Measurements from ENCODE around the gene UPF2. TPM values are rescaled to one million over a fixed set of nuclear protein-coding genes. Genes with fewer than 3 reads are reported as not detected.

Gene UPF2
- total and polyA plus RNA-seq, 5 donors from 2014 or later: 5.5 to 29.9 (median 10.6) TPM

DNA sequence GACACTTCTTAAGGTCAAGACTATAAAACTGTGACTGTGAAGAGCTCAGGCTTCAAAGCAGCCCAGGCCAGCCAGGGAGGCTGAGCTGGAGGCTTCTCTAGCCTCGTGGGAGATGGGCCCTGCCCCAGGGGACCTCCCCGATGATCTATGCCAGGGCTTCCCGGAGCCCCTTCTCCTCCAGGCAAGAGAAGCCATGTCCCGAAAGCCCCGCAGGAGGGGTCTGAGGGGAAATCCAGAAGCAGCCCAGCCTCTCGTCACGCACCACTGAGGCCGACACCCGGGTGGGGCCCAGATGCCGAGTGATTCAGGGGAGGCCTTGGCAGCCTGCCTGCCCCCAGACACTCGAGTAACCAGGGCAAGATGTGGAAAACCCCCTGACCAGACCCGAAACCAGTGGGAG lies 155.8 kb downstream of the UPF2 start:
- ATAC-seq (ENCODE audit: low read depth in 2 of 2): no peak
- H3K27me3 Mint-ChIP-seq: no peaks in the 10 kb centered on the region
- no peaks in the 10 kb centered on the region for H3K9me3 Mint-ChIP-seq

DNA sequence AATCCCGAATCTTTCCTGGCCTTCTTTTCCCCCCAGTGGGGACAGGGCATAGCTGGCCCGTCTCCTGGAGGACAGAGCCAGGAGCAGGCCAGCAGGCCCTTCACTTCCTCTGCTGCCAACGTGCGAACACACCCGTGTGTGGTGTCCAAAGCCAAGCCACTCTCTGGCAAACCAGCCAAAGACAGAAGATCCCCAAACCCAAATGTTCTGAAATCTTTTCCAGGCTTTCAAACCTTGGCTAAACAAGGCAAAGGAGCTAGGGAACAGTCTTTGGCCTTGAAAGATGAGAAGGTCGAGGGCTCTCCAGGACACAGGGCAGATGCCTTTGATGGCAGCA lies 156.5 kb downstream of the UPF2 start:
- Mint-ChIP-seq H3K27ac (no peak overlapping the region), H3K36me3 (no peaks in the 10 kb centered on the region), H3K4me3 (no peak overlapping the region), H3K9me3 (no peaks in the 10 kb centered on the region), H3K27me3 (no peaks in the 10 kb centered on the region), H3K4me1 (peaks cover 0 to 4% (median 2%) of the 10 kb centered on the region in 4 donors)
- Histone ChIP-seq H3K9me3 (ENCODE audit: control insufficient read depth in 2 of 2, low read length in 2 of 2) (no peaks in the 10 kb centered on the region), H3K27me3 (ENCODE audit: control insufficient read depth, insufficient read depth, low read length) (no peaks in the 10 kb centered on the region), H3K27ac (ENCODE audit: insufficient read depth, low read length, poor library complexity, severe bottlenecking) (no peak overlapping the region), H3K4me3 (ENCODE audit: low read depth, low read length) (no peak overlapping the region), H3K4me1 (ENCODE audit: control insufficient read depth, insufficient read depth, low read length, poor library complexity, severe bottlenecking) (no peaks in the 10 kb centered on the region), H3K36me3 (ENCODE audit: control insufficient read depth, insufficient read depth, low read length) (no peaks in the 10 kb centered on the region)
- DNase-seq: no peak
- ATAC-seq (ENCODE audit: low read depth in 2 of 2): no peak

More for the DNA sequence above, 155.8 kb downstream of the UPF2 start:
- H3K4me1 Mint-ChIP-seq: peaks cover 0 to 4% (median 2%) of the 10 kb centered on the region in 4 donors
- H3K36me3 ChIP-seq (ENCODE audit: control insufficient read depth, insufficient read depth, low read length): no peaks in the 10 kb centered on the region
- H3K4me3 ChIP-seq (ENCODE audit: low read depth, low read length): no peak overlapping the region
- H3K27ac Mint-ChIP-seq: no peak overlapping the region
- H3K4me1 ChIP-seq (ENCODE audit: control insufficient read depth, insufficient read depth, low read length, poor library complexity, severe bottlenecking): no peaks in the 10 kb centered on the region
- H3K27ac ChIP-seq (ENCODE audit: insufficient read depth, low read length, poor library complexity, severe bottlenecking): no peak overlapping the region
- no peaks in the 10 kb centered on the region for H3K36me3 Mint-ChIP-seq
- H3K27me3 ChIP-seq (ENCODE audit: control insufficient read depth, insufficient read depth, low read length): no peaks in the 10 kb centered on the region
- no peak overlapping the region for H3K4me3 Mint-ChIP-seq
- no peak for DNase-seq
- no peaks in the 10 kb centered on the region for H3K9me3 ChIP-seq (ENCODE audit: control insufficient read depth in 2 of 2, low read length in 2 of 2)

DNA sequence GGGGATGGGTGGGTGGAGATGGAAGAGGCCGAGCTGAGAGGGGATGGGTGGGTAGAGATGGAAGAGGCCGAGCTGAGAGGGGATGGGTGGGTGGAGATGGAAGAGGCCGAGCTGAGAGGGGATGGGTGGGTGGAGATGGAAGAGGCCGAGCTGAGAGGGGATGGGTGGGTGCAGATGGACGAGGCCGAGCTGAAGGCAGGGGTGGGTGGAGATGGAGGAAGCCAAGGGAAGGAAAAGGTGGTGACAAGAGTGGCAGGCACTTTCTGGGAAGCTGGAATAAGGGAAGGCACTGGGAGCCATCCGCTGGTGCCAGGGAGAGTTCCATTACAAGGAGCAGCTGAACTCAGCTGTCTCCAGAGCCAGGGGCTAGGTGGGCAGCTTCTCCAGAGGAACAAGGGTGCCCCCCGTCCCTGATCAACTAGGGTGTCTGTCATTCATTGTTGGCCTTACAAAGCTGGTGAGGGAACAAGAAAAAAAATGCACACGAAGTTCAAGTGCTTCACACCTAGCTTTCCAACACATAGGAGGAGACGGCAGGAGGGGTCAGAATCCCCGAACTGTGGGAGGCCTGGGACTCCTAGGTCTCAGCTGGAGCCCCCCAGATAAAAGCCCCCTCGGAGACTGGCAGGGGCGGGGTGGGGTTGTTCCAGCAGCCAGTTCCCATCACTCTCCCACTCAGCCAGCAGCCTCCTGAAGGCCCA lies 157.0 kb downstream of the UPF2 start:
- H3K27me3 Mint-ChIP-seq: no peaks in the 10 kb centered on the region
- DNase-seq (no peak), ATAC-seq (ENCODE audit: low read depth in 2 of 2) (no peak)
- Histone ChIP-seq H3K27me3 (ENCODE audit: control insufficient read depth, insufficient read depth, low read length) (no peaks in the 10 kb centered on the region), H3K4me1 (ENCODE audit: control insufficient read depth, insufficient read depth, low read length, poor library complexity, severe bottlenecking) (no peaks in the 10 kb centered on the region), H3K27ac (ENCODE audit: insufficient read depth, low read length, poor library complexity, severe bottlenecking) (no peak overlapping the region), H3K36me3 (ENCODE audit: control insufficient read depth, insufficient read depth, low read length) (no peaks in the 10 kb centered on the region), H3K9me3 (ENCODE audit: control insufficient read depth in 2 of 2, low read length in 2 of 2) (no peaks in the 10 kb centered on the region), H3K4me3 (ENCODE audit: low read depth, low read length) (no peak overlapping the region)
- no peak overlapping the region for H3K27ac Mint-ChIP-seq
- no peaks in the 10 kb centered on the region for H3K9me3 Mint-ChIP-seq
- peaks cover 0 to 4% (median 2%) of the 10 kb centered on the region in 4 donors for H3K4me1 Mint-ChIP-seq
- H3K36me3 Mint-ChIP-seq: no peaks in the 10 kb centered on the region
- H3K4me3 Mint-ChIP-seq: no peak overlapping the region

DNA sequence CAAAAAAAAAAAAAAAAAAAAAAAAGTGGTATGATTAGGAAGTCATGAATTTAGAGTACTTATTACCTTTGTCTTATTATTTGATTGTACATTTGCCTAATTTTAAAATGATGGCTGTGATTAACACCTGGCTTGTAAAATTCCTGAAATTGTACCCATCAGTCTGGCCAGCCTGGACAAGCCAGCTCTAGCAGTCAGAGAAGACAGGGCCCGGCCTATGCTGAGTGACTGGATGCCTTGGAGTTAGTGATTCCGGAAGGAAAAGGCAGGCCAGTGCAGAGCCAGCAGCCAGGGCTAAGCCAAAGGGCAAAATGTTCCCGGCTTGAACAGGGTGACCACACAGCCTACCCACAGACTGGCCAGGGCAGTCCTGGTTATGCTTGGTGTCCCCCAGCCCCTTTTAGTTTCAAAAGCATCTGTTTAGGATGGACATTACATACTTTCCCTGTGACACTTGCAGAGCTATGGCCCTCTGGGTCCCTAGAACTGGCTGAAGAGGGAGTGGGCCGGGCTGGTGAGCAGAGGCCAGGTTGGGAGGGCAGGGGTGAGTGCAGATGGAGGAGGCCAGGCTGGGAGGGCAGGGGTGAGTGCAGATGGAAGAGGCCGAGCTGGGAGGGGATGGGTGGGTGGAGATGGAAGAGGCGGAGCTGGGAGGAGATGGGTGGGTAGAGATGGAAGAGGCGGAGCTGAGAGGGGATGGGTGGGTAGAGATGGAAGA lies 157.7 kb downstream of the UPF2 start:
- Histone ChIP-seq H3K9me3 (ENCODE audit: control insufficient read depth in 2 of 2, low read length in 2 of 2) (no peaks in the 10 kb centered on the region), H3K27ac (ENCODE audit: insufficient read depth, low read length, poor library complexity, severe bottlenecking) (no peak overlapping the region), H3K4me3 (ENCODE audit: low read depth, low read length) (no peak overlapping the region), H3K27me3 (ENCODE audit: control insufficient read depth, insufficient read depth, low read length) (no peaks in the 10 kb centered on the region), H3K36me3 (ENCODE audit: control insufficient read depth, insufficient read depth, low read length) (no peaks in the 10 kb centered on the region), H3K4me1 (ENCODE audit: control insufficient read depth, insufficient read depth, low read length, poor library complexity, severe bottlenecking) (no peaks in the 10 kb centered on the region)
- Mint-ChIP-seq H3K27me3 (no peaks in the 10 kb centered on the region), H3K36me3 (no peaks in the 10 kb centered on the region), H3K4me3 (no peak overlapping the region), H3K9me3 (no peaks in the 10 kb centered on the region), H3K4me1 (peaks cover 0 to 4% (median 2%) of the 10 kb centered on the region in 4 donors), H3K27ac (no peak overlapping the region)
- ATAC-seq (ENCODE audit: low read depth in 2 of 2) (no peak), DNase-seq (no peak)

DNA sequence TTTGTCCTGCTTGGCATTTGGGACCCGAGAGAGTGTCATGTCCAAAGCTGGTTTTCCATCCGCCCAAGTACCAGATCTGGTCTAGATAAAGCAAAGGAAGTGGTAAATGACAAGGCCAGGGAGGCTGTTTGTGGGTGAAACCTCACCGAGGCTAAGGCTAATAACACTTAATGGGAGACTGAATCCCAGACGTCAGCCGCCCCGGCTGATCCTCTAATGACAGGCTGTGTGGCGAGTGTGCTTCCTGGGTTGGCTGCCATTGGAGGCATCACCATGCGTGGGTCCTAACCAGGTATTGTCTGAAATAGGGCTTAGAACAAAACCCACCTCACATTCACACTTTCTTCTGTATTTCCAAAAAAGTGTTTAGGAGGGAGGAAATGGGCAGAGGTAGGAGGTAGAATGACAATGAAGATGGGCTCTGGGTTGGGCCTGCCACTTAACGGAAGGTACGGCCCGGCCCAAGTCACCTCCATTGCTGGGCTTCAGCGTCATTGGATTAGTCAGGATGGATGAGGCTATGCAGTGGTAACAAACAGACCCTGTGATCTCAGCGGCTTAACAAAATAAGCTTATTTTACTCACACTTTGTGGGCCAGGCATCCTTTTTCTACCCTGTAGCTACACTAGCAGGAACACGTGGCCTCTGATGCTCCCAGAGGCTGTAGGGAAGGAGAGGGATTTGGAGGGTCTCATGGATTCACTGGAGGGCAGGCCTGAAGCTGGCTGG lies 159.8 kb downstream of the UPF2 start:
- H3K4me1 ChIP-seq (ENCODE audit: control insufficient read depth, insufficient read depth, low read length, poor library complexity, severe bottlenecking): no peaks in the 10 kb centered on the region
- no peaks in the 10 kb centered on the region for H3K9me3 ChIP-seq (ENCODE audit: control insufficient read depth in 2 of 2, low read length in 2 of 2)
- ATAC-seq (ENCODE audit: low read depth in 2 of 2) (no peak), DNase-seq (peak in 1 of 3 donors; percentile 8)
- H3K36me3 Mint-ChIP-seq: no peaks in the 10 kb centered on the region
- H3K27ac ChIP-seq (ENCODE audit: insufficient read depth, low read length, poor library complexity, severe bottlenecking): no peak overlapping the region
- no peak overlapping the region for H3K4me3 ChIP-seq (ENCODE audit: low read depth, low read length)
- no peaks in the 10 kb centered on the region for H3K9me3 Mint-ChIP-seq
- H3K4me1 Mint-ChIP-seq: peaks cover 0 to 4% (median 2%) of the 10 kb centered on the region in 4 donors
- H3K27me3 Mint-ChIP-seq: no peaks in the 10 kb centered on the region
- no peaks in the 10 kb centered on the region for H3K36me3 ChIP-seq (ENCODE audit: control insufficient read depth, insufficient read depth, low read length)
- H3K27ac Mint-ChIP-seq: no peak overlapping the region
- H3K27me3 ChIP-seq (ENCODE audit: control insufficient read depth, insufficient read depth, low read length): no peaks in the 10 kb centered on the region
- no peak overlapping the region for H3K4me3 Mint-ChIP-seq

DNA sequence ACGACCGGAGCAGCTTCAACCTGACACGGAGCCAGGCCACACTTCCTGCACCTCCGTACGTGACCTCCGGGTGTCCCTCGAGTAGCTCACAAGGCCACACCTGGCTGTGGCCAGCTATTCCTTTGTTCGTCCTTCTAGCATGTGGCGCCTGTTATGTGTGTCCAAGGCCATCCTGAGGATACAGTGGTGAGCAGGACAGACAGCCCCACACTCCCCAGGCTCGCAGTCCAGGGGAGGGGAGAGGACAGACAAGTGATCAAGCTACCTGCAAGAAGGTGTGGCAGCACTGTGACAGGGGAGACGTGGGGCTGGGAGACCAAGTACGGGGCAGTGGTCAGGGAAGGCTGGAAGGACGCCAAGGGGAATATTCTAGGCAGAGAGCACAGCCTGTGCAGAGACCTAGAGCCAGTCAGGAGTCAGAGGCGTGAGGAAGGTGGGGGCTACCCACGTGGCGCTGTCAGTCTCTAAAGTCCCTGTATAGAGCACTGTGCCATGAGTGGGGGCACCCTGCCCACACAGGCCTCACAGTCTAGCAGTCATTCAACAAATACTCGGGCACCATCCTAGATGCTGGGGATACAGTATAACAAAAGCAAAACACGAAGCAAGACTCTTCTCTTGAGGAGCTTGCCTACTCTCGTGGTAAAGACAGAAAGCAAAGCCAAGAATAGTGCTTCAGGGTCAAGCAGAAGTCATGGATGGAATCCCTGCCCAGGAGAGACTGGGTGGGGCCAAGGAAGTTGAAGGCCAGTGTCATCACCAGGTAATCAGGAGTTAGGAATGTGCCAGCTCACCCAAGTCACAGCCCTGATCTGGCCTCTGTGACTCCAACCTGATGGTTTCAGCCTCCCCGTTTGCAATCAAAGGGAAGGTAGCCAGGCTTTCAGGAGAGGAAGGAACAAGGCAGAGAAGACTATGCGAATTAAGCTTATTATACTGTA lies 160.9 kb downstream of the UPF2 start:
- no peaks in the 10 kb centered on the region for H3K27me3 ChIP-seq (ENCODE audit: control insufficient read depth, insufficient read depth, low read length)
- no peaks in the 10 kb centered on the region for H3K4me1 ChIP-seq (ENCODE audit: control insufficient read depth, insufficient read depth, low read length, poor library complexity, severe bottlenecking)
- Mint-ChIP-seq H3K9me3 (no peaks in the 10 kb centered on the region), H3K4me3 (no peak overlapping the region), H3K27ac (no peak overlapping the region), H3K4me1 (peaks cover 0 to 4% (median 2%) of the 10 kb centered on the region in 4 donors), H3K27me3 (no peaks in the 10 kb centered on the region), H3K36me3 (no peaks in the 10 kb centered on the region)
- H3K9me3 ChIP-seq (ENCODE audit: control insufficient read depth in 2 of 2, low read length in 2 of 2): no peaks in the 10 kb centered on the region
- H3K4me3 ChIP-seq (ENCODE audit: low read depth, low read length): no peak overlapping the region
- ATAC-seq (ENCODE audit: low read depth in 2 of 2): no peak
- H3K27ac ChIP-seq (ENCODE audit: insufficient read depth, low read length, poor library complexity, severe bottlenecking): no peak overlapping the region
- H3K36me3 ChIP-seq (ENCODE audit: control insufficient read depth, insufficient read depth, low read length): no peaks in the 10 kb centered on the region
- DNase-seq: no peak

DNA sequence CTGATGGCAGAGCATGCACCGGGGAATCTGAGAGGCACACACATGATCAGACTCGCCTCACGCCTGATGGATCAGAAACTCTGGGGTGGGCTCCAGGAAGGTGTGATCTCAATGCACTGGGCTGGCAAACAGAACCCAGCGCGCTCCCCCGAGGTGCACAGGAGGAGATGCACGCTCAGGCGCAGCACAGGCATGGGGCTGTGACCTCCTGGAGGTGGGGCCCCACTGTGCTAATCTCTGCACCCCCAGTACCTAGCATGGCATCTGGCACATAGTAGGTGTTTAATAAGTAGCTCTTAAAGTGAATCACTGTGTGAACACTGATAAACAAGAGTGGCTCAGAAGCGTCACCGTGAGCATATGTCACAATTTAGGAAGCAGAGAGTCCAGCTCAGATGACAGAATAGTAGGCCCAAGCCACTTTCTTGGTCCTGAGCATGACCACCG lies 161.6 kb downstream of the UPF2 start:
- H3K4me1 ChIP-seq (ENCODE audit: control insufficient read depth, insufficient read depth, low read length, poor library complexity, severe bottlenecking): no peaks in the 10 kb centered on the region
- no peak overlapping the region for H3K27ac ChIP-seq (ENCODE audit: insufficient read depth, low read length, poor library complexity, severe bottlenecking)
- H3K27me3 Mint-ChIP-seq: no peaks in the 10 kb centered on the region
- no peaks in the 10 kb centered on the region for H3K9me3 Mint-ChIP-seq
- no peak overlapping the region for H3K4me3 ChIP-seq (ENCODE audit: low read depth, low read length)
- H3K9me3 ChIP-seq (ENCODE audit: control insufficient read depth in 2 of 2, low read length in 2 of 2): no peaks in the 10 kb centered on the region
- H3K36me3 ChIP-seq (ENCODE audit: control insufficient read depth, insufficient read depth, low read length): no peaks in the 10 kb centered on the region
- peak overlapping the region in 1 of 3 donors; percentile 56 for H3K27ac Mint-ChIP-seq
- no peaks in the 10 kb centered on the region for H3K27me3 ChIP-seq (ENCODE audit: control insufficient read depth, insufficient read depth, low read length)
- ATAC-seq (ENCODE audit: low read depth in 2 of 2) (no peak), DNase-seq (no peak)
- no peak overlapping the region for H3K4me3 Mint-ChIP-seq
- H3K4me1 Mint-ChIP-seq: peaks cover 0 to 4% (median 2%) of the 10 kb centered on the region in 4 donors
- no peaks in the 10 kb centered on the region for H3K36me3 Mint-ChIP-seq
